IPS DF 4.7 (cell line): ENCODE measurements around the gene PLCL2.

Experiments
- DNase-seq: peaks from one replicate; pipeline ENCODE4 v3.0.0-alpha.2; 2013; ENCODE audit warnings: low spot score; ENCODE audit errors: extremely low read depth

The PLCL2 gene

GRCh38 chr3:16865335-16865734, 19.4 kb upstream of the PLCL2 start:
- DNase-seq, result no peak

GRCh38 chr3:16866571-16866970, 18.2 kb upstream of the PLCL2 start:
- DNase-seq, result no peak

DNA sequence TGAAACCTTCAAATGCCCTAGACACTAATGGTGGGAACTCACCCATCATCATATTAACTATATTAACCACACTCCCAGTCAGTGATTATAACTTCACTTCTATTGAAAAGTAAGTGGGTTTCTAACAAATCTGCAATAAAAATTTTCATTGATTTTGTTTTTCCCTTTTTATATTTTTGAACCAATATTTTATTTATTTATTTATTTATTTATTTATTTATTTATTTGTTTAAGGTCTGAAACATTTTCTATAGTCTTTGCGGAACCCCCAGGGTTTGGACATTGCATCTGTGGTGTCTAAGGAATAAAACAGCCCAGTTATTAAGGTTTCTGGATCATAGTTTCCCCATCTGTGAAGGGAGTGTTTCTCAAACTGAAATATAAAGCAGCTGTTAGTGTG, 16.2 kb upstream of the PLCL2 start:
- DNase-seq, result no peak

GRCh38 chr3:16869261-16870005, 15.3 kb upstream of the PLCL2 start:
- no peak for DNase-seq

DNA sequence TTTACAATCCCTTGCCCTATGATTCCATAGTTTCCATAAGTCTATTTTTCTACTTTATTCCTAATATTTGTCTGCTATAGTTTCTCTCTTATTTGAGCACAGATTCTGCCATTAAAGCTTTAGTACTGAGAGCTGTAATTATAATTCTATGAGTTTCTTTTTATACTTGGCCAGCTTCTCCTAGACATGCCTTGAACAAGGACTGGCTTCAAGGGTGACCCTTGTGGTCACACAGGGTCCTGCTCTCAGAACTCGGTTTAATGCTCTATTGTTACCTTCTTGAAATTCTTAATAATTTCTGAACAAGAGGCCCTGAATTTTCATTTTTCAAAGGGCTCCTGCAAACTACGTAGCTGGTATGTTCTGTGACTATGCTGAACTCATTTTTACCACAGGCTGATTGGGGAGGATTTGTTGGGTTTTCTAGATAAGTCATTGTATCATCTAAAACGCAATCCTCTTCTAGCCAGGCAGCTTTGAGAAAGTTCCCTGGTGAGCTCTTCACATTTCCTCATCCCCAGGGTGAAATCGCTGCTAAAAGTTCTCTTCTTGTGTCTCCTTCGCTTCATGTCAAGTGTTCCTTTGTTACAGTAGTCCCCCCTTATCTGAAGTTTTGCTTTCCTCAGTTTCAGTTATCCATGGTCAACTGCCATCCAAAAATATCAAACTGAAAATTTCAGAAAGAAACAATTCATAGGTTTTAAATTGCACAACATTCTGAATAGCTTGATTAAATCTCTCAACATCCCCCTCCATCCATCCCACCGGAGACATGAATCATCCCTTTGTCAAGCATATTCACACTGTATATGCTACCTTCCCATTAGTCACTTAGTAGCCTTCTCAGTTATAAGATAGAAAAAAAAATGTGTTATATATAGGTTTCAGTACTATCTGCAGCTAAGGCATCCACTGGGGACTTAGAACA, 12.6 kb upstream of the PLCL2 start:
- no peak for DNase-seq

GRCh38 chr3:16873872-16874271, 10.9 kb upstream of the PLCL2 start:
- DNase-seq, result no peak

GRCh38 chr3:16875876-16876550, 8.7 kb upstream of the PLCL2 start:
- no peak for DNase-seq

DNA sequence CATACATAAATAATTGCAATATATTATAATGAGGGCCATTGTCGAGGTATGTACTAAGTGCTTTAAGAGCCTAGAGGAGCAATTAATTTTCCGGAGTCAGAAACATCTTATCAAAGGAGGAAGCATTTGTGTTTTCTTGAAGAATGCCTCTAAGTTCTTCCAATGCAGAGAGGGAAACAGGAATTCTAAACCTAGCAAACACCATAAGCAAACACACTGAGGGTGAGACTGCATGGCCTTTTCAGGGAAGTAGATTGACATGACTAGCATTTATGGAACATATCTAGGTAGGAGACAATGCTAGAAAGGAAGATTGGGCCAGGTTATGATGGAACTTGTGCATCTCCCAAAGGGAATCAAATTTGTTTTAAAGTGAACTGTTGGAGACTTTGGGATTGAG, 7.2 kb upstream of the PLCL2 start:
- DNase-seq, result no peak

DNA sequence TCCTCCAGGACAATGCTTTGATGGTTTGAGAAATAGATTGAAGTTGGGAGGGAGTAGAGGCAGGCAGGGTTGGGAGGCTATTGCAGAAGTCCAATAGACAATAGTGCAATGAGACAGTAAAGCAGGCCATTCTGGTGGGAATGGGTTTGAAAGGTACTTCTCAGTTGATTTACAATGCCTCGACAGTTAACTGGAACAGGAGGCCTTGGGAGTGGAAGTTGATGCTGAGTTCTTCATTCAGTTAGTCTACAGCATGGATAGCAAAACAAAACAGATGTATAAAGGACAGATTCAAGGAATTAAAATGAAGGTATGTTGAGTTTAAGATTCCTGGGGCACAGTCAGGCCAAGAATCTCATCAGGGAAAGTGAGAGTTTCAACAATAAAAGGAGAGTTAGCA, 6.8 kb upstream of the PLCL2 start:
- DNase-seq, result no peak

GRCh38 chr3:16881896-16882630, 2.7 kb upstream of the PLCL2 start:
- no peak for DNase-seq

GRCh38 chr3:16883057-16883722, 1.6 kb upstream of the PLCL2 start:
- no peak for DNase-seq

GRCh38 chr3:16883723-16884083, 1.1 kb upstream of the PLCL2 start:
- no peak for DNase-seq

- peak; percentile 36 for DNase-seq
Measured at GRCh38 chr3:16884084-16884747, 539 bp upstream of the PLCL2 start.

- DNase-seq, result no peak
Measured at GRCh38 chr3:16885593-16886302, 993 bp downstream of the PLCL2 start.

- DNase-seq, result no peak
Measured at GRCh38 chr3:16886303-16886683, 1.5 kb downstream of the PLCL2 start.

DNA sequence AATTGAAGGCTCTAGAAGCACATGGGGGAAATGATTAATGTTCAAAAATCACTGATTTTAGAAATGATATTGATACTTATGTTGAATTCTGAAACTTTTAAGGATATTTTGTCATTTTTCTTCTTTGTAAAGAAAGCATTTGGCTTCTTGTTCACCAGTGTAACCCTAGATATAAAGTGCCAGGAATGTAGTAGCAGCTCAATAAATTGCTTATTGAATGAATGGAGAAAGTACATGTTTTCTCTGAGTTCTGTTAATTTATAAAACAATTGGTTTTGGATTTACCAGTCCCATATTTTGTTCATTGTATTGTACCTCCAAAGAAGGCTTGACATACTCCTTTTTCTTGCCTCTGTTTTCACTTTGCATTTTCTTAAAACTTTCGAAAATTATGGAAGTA, 2.4 kb downstream of the PLCL2 start:
- no peak for DNase-seq

- no peak for DNase-seq
Measured at GRCh38 chr3:16888356-16888755, 3.6 kb downstream of the PLCL2 start.

GRCh38 chr3:16888785-16889607, 4.2 kb downstream of the PLCL2 start:
- no peak for DNase-seq
